ENCODE measurements around the gene MFN1.

DNA sequence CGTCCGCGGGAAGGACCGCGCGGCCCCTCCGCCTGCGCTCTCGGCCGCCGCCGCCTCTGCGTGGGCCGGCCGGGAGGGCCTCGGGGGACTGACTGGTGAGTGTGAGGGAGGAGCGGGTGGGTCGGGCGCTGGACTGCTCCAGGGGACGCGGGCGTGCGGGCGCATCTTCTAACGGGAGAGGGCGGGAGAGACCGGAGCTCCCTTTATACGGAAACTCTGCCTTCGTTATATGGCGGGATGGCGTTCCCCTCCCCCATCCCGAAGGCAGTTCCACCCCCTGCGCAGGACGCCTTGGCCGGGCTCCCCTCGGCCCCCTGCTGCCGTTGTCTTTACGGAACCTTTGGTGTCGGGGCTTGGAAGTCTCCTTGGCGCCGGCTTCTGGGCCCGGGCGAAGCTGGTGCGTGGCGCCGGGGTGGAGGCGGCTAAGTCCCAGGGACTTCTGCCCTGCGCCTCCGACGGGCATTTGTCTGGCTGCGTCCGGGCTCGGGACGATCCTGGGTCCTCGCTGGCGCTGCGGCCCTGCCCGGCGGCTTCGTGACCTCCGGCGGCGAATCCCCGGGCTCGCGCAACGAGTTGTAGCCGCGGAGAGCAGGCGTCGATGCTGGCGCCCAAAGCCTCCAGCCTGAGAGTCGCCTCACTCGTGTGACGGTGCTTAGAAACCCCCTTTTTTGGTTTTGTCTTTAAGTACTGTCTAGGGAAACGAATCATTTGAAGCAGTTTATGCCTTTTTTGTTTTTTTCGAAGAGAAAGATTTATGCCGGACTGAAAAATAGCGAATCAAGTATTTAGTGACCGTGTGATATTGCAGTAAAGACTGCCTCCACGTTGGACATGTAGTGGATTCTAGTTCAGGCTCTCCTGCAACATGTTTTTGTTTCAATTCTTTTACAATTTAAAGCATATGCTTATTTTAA lies 24.1 kb upstream of the MFN1 start:
- TF ChIP-seq, protein P1, sequence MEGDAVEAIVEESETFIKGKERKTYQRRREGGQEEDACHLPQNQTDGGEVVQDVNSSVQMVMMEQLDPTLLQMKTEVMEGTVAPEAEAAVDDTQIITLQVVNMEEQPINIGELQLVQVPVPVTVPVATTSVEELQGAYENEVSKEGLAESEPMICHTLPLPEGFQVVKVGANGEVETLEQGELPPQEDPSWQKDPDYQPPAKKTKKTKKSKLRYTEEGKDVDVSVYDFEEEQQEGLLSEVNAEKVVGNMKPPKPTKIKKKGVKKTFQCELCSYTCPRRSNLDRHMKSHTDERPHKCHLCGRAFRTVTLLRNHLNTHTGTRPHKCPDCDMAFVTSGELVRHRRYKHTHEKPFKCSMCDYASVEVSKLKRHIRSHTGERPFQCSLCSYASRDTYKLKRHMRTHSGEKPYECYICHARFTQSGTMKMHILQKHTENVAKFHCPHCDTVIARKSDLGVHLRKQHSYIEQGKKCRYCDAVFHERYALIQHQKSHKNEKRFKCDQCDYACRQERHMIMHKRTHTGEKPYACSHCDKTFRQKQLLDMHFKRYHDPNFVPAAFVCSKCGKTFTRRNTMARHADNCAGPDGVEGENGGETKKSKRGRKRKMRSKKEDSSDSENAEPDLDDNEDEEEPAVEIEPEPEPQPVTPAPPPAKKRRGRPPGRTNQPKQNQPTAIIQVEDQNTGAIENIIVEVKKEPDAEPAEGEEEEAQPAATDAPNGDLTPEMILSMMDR (IDR thresholded peaks at IDR 0.05) = no peak
- no peak for TF ChIP-seq ZFX (IDR thresholded peaks at IDR 0.05; ENCODE audit: borderline replicate concordance)
